Renal cortex interstitium (tissue), 11 donors: Measurements from ENCODE around the gene SEC23A. TPM values are rescaled to one million over a fixed set of nuclear protein-coding genes. Genes with fewer than 3 reads are reported as not detected.
"Not testable (repeated sequence)": the region's sequence is repeated elsewhere in the genome, so short reads cannot be mapped to it uniquely, and the experiment has no call there.

Source experiments
- DNase-seq, 11 donors: peaks; one replicate each; pipeline ENCODE4 v3.0.0-alpha.2; 2013; ENCODE audit warnings: low read depth in 9 of 11, low spot score in 4 of 11; ENCODE audit errors: extremely low read depth in 1 of 11
- polyA plus RNA-seq, 3 donors: library from polyadenylated mRNA; unstranded; fragments of 120-200 nt; gene quantifications; one replicate each; pipeline ENCODE4 v1.2.1, GENCODE V29; 2013; ENCODE audit not compliant: insufficient read length in 3 of 3

The SEC23A gene
- polyA plus RNA-seq, 3 donors = 67.4 to 71.0 (median 69.0) TPM

- peak in 10 of 11 donors; percentile 13 to 50 (median 27) for DNase-seq
Observed at GRCh38 chr14:39015360-39015961, 87.6 kb downstream of the SEC23A start.

GRCh38 chr14:39014460-39014859 is 88.6 kb downstream of the SEC23A start:
- no peak for DNase-seq

- not testable (repeated sequence) for DNase-seq
Observed at GRCh38 chr14:39008965-39009364, 94.1 kb downstream of the SEC23A start.

GRCh38 chr14:39006721-39007410 is 96.2 kb downstream of the SEC23A start:
- no peak for DNase-seq

GRCh38 chr14:39005044-39005880 is 97.8 kb downstream of the SEC23A start:
- DNase-seq = peak in 9 of 11 donors; percentile 8 to 46 (median 27)

GRCh38 chr14:38999949-39000348 is 103.1 kb downstream of the SEC23A start:
- DNase-seq = no peak

- no peak for DNase-seq
Observed at GRCh38 chr14:38994731-38995130, 108.3 kb downstream of the SEC23A start.

- DNase-seq = no peak
Observed at GRCh38 chr14:38993981-38994380, 109.1 kb downstream of the SEC23A start.

GRCh38 chr14:38992067-38992844 is 110.8 kb downstream of the SEC23A start:
- no peak for DNase-seq

- DNase-seq = no peak
Observed at GRCh38 chr14:38991299-38991698, 111.7 kb downstream of the SEC23A start.

GRCh38 chr14:38989922-38990546 is 113.0 kb downstream of the SEC23A start:
- no peak for DNase-seq

- no peak for DNase-seq
Observed at GRCh38 chr14:38987781-38988180, 115.3 kb downstream of the SEC23A start.

- DNase-seq = no peak
Observed at GRCh38 chr14:38982837-38983236, 120.2 kb downstream of the SEC23A start.

- no peak for DNase-seq
Observed at GRCh38 chr14:38982278-38982677, 120.8 kb downstream of the SEC23A start.

Other genes with a start within 250 kb of the SEC23A start
- gene GEMIN2, start 11.1 kb upstream of the SEC23A start, polyA plus RNA-seq = 10 to 100 TPM; 20.8 to 26.9 (median 24.3) TPM
- gene TRAPPC6B, start 67.1 kb upstream of the SEC23A start, polyA plus RNA-seq = 10 to 100 TPM; 29.9 to 32.8 (median 32.5) TPM
- gene PNN, start 72.0 kb upstream of the SEC23A start, polyA plus RNA-seq = 100 to 1,000 TPM; 163 to 227 (median 199) TPM
- 10 to 100 TPM; 63.0 to 82.0 (median 77.6) TPM for gene MIA2, start 130.7 kb upstream of the SEC23A start, polyA plus RNA-seq